ENCODE data around the gene DDX47.

DDX47 gene

DNA sequence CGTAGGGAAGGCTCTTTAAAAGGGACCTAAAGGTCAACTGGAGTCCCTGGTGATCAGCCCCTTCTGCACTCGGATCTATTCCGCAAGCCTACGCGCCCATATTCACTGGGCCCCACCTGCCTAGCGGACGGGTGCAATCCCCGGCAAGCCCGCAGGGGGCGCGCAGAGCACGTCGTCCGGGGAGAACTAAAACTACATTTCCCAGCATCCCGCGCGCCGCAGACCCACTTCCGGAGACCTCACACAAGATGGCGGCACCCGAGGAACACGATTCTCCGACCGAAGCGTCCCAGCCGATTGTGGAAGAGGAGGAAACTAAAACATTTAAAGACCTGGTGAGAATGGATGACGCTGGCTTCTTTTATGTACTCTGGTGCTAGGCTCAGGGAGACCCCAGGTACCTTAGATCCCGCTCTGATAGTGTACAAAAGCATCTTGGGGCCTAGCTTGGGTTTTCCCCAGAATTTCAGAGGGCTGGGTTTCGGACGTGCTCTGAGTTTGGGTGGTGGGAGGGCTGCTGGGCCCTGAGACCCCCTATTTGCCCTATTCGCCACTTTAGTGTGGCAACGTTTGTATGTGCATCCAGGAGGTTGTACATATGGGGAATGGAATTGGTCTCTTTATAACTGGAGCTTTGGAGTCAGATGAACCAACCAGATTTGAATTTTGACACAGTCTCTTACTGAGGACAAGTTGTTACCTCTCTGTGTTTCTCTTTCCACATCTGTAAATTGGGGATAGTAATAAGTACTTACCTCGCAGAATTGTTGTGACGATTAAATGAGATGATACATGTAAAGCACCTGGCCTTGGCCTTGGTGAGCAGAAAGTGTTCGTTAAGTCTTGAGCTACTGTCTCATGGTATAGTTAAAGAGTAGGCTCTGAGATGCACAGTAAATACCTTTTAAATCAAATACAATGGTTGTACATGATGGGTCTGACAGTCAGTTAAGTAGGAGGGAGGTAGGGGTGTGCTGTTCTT lies at the start of gene DDX47:
Gene DDX47, plus strand, starts transcription at position 227 of the 982 bp plus-strand sequence. Its CDS starts 22 bp downstream, at position 249.
- DNase-seq = peak; percentile 98

GRCh38 chr12:12764824-12765223 lies 48.3 kb upstream of the DDX47 start:
- no peak for DNase-seq

DNA sequence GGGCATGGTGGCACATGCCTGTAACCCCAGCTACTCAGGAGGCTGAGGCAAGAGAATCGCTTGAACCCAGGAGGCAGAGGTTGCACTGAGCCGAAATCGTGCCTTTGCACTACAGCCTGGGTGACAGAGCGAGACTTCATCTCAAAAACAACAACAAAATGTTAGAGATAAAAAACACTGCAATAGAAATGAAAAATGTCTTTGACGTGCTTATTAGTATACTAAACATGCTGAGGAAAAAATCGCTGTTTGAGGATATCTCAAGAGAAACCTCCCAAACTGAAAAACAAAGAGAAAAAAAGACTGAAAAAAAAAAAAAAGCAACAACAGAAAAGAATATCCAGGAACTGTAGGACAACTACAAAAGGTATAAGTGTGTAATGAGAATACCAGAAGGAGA lies 42.9 kb upstream of the DDX47 start:
- no peak for DNase-seq

GRCh38 chr12:12774791-12775190 lies 38.4 kb upstream of the DDX47 start:
- no peak for DNase-seq

- no peak for DNase-seq
These were observed 36.9 kb upstream of the DDX47 start for GRCh38 chr12:12776261-12776660.

- no peak for DNase-seq
These were observed 36.1 kb upstream of the DDX47 start for GRCh38 chr12:12777092-12777491.

DNA sequence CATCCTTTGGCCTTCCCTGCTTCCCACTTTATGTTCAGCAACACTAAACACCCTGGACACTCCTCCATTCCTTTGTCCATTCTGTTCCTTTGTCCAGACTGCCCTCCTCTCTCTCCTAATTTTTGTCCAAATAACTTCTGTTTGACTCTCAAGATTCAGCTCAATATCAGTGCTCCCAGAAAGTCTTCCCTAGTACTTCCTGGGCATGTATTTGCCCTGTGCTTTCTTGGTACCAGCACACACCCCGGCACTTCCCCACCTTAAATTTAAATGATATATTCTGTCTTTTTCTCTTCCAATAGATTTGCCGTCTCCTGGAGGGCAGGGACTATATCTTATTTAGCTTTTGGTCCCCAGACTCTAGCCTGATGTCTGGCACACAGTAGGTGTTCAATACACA lies 34.1 kb upstream of the DDX47 start:
- DNase-seq = no peak

- DNase-seq = no peak
These were observed 33.6 kb upstream of the DDX47 start for GRCh38 chr12:12779529-12779928.

GRCh38 chr12:12784116-12784515 lies 29.0 kb upstream of the DDX47 start:
- DNase-seq = no peak

DNA sequence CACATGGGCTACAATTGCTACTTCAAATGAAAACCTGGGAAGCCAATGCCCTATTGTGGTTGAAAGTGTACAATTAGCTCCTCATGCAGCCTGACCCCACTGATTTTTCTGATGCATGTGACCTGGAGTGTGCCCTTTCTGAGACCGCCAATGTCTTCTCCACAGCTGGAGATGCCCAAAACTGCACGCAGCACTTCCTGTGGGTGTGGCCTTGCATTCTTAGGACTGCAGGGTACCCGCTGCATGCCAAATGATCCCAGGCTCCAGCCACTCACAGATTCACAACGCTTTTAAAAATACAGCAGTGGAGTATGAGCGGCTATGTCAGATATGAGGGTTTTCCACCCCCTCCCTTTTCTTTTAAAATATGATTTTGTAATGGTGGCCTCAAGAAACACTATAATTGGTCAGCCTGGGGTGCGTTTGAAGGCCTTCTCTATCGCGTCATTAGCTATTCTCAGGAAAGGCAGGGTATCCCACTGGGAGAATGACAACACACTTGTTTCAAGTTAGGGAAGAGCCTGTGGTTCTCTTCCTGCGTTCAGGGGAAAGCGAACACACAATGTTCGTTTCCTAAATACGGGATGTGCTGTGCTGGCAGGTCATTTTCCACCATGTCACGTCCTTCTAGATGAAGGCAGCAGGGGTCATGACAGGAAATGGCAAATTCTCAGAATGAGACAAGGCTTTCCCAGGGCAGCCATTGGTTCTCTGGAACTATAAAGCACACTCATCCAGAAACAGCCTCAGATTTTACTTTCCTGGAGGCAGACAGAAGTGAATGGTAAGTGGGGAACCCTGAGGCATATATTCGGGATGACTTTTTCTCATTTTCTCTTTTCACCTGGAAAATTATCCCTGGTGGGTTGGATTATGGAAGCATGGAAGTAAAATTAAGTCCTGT lies 28.0 kb upstream of the DDX47 start, which contains the start of gene APOLD1:
Gene APOLD1, plus strand, starts transcription at position 749 of the 904 bp plus-strand sequence. Its CDS starts 33 bp downstream, at position 782.
- peak in 1 of 2 experiments; percentile 20 for DNase-seq

DNA sequence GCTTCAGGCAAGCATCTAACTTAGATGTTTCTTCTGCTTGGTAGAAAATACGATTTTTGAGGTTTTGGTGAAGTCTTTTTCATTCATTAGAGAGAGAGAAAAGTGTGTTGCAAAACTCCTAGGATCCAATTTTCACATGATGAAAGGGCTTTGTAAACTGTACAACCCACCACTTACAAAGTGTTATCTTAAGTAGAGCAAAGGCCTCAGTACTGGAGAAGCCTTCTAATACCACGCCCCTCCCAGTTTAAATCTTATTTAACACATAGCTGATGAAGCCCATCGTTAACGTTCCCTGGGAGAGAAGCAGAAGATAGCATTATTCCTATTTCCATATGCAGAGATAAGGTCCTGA lies 26.8 kb upstream of the DDX47 start:
- no peak for DNase-seq

- DNase-seq = peak; percentile 69 to 73
These were observed 26.2 kb upstream of the DDX47 start for GRCh38 chr12:12786706-12787601.

DNA sequence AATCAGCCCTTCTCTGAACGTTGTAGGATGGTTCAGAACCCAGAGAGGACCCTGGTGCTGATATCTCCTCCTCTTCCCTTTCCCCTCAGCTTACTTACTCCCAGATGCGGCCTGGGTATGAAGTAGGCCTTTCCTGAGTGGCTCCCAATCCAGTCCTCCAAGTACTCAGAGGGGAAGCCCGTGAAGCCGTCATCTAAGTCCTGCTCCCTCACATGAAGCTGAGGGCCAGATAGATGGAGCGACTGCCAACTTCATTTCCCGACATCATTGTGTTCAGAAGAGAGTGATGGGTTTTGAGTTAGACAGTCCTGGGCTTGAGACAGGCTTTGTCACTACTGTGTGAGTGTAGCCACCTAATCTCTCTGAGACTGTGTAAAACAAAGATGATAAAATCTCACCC lies 25.0 kb upstream of the DDX47 start:
- DNase-seq = peak in 1 of 2 experiments; percentile 10

- peak; percentile 55 to 67 for DNase-seq
These were observed 24.3 kb upstream of the DDX47 start for GRCh38 chr12:12788675-12789368.

- DNase-seq = no peak
These were observed 22.2 kb upstream of the DDX47 start for GRCh38 chr12:12790956-12791355.

GRCh38 chr12:12791756-12792369 lies 21.3 kb upstream of the DDX47 start:
- no peak for DNase-seq

DNA sequence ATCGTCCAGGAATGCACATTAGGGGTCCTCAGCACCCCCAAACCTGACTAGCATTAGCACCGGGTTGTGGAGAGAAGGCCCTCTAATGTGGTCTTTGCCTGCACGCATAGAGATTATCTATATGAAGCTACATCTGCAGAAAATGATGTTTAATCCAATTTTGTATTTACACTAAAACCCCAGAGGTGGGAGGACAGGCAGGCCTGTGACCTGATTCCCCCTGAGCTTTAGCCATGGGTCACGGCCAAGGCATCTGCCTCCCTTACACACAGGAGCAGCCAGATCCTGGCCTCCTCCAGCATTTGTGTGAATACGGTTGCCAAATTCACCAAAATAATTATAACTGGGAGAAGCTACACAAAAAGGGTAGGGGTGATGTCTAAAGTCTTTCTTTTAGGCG lies 20.7 kb upstream of the DDX47 start:
- DNase-seq = no peak

GRCh38 chr12:12794686-12795085 lies 18.5 kb upstream of the DDX47 start:
- DNase-seq = no peak

DNA sequence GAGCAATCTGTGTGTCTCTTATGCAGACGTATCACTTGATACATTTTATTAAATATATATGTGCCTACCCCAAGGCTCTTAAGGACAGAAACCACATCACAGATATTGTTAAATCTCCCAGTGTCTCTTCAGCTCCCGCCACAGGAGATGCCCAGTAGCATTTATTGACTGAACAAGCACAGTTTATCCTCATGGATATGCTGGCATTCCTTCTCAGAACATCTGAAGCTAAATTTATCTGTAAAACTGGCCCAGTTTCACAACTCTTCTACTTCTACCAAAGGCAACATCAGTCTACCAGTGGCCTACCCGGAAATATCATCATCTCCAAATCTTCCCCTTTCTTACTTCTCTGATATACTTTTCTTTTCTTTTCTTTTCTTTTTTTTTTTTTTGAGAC lies 17.0 kb upstream of the DDX47 start:
- DNase-seq = no peak

DNA sequence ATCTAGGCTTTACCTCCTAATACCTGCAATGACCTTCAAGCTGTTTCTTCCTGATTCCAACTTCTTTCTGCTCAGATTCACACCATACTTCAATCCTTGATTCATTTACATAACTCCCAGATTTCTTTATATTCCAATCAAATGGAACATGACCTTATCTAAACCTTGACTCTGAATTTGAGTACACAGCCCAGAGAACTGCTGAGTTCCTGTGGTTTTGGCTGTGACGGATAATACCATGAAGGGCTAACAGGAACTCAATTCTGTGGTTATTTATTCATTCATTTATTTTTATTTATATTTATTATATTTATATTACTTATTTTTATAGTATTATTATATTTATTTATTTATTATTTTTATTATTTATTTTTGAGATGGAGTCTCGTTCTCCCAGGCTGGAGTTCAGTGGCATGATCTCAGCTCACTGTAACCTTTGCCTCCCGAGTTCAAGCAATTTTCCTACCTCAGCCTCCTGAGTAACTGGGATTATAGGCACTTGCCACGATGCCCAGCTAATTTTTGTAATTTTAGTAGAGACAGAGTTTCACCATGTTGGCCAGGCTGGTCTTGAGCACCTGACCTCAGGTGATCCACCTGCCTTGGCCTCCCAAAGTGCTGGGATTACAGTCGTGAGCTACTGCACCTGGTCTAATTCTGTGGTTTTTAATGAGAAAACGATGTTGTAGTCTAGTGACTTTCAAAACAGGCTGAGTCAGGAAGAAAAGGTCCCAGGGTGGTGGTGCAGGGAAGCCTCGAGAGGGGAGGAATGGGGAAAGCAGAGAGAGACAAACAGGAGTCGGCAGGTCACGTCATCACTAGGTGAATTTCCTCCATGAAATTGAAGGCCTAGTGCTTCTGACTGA lies 16.0 kb upstream of the DDX47 start:
- DNase-seq = no peak

Data from activated CD4-positive, alpha-beta T cell treated with anti-CD3 and anti-CD28 coated beads, Interleukin-2, amount 50 U/mL, for 48 hours (primary cell).